Right lobe of liver (tissue), 4 donors: Measurements from ENCODE around the gene CD274.

ENCODE experiments used
- CTCF ChIP-seq, 4 donors: fragments of 200-600 bp in 3 of 4; fragments of 450-650 bp in 1 of 4; IDR thresholded peaks; one replicate each; pipeline versions ENCODE4 v1.5.1 to v1.8.0; 2016 to 2022; ENCODE audit warnings: antibody characterized with exemption in 4 of 4, mild to moderate bottlenecking in 2 of 4
- POLR2A ChIP-seq: fragments of 450-650 bp; IDR thresholded peaks from one replicate; pipeline ENCODE4 v1.6.1; 2017; ENCODE audit warnings: antibody characterized with exemption, mild to moderate bottlenecking
- donor health status: DM: no; HTN: no; CAD: no.
- donor health status: DM: no; HTN: no; CAD: no.
- donor health status: DM: no; HTN: yes; CAD: no.

- no peak for TF ChIP-seq POLR2A
- no peak for TF ChIP-seq CTCF (IDR thresholded peaks at IDR 0.05)
Measured at GRCh38 chr9:5511476-5511875, 61.1 kb downstream of the CD274 start.
